ENCODE data around the gene CRIM1.

DNA sequence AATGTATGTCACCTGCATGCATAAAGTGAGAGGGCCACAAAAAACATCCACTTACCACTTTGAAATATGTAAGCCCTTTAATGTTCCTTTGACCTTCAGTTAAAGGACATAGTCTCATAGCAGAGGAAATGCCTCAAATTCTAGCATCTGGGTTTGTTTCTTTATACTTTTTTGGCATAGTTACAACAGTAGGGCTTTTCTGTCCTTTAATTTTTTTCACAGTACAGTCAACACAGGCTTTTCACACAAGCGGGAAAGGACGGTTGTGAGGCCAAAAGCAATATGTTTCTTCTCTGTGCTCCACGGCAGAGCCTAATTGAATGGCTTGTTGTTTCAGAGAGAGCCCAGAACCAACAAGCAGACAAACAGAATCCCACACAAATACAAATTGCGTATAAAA, 57.6 kb downstream of the CRIM1 start:
- no peak for TF ChIP-seq CTCF (IDR thresholded peaks at IDR 0.05)
- no peak for TF ChIP-seq POLR2A (IDR thresholded peaks at IDR 0.05)
